Loucy (cell line): ENCODE data around the gene CIB2.

Experiments
- H2AFZ ChIP-seq: fragments of 200-600 bp; sonication (generic); 2 replicates; pipeline ENCODE4 v1.6.0; 2016; ENCODE audit warnings: antibody characterized with exemption, mild to moderate bottlenecking, low read length, moderate library complexity
- H3F3A ChIP-seq: fragments of 200-600 bp; 2 replicates; pipeline ENCODE4 v1.6.0; 2016; ENCODE audit warnings: antibody characterized with exemption, low read depth, mild to moderate bottlenecking
- H3K27me3 ChIP-seq: fragments of 200-600 bp; sonication (generic); 2 replicates; pipeline ENCODE4 v1.6.1; 2014; ENCODE audit warnings: low read length, mild to moderate bottlenecking; ENCODE audit not compliant: insufficient read depth, poor library complexity, severe bottlenecking
- H3K36me3 ChIP-seq: fragments of 200-600 bp; sonication (generic); 2 replicates; pipeline ENCODE4 v1.6.1; 2016; ENCODE audit warnings: low read length; ENCODE audit not compliant: insufficient read depth
- H3K4me1 ChIP-seq: fragments of 200-600 bp; sonication (generic); 2 replicates; pipeline ENCODE4 v1.5.1; 2014; ENCODE audit warnings: low read length, mild to moderate bottlenecking; ENCODE audit not compliant: insufficient read depth, poor library complexity, severe bottlenecking
- H3K4me2 ChIP-seq: fragments of 200-600 bp; sonication (generic); 2 replicates; pipeline ENCODE4 v1.6.0; 2014; ENCODE audit warnings: antibody characterized with exemption, low read length, low read depth, mild to moderate bottlenecking; ENCODE audit not compliant: poor library complexity, severe bottlenecking
- H3K4me3 ChIP-seq: fragments of 200-600 bp; sonication (generic); 2 replicates; pipeline ENCODE4 v1.5.1; 2014; ENCODE audit warnings: low read length, mild to moderate bottlenecking, mixed read lengths; ENCODE audit not compliant: poor library complexity, severe bottlenecking
- H3K79me2 ChIP-seq: fragments of 200-600 bp; sonication (generic); 2 replicates; pipeline ENCODE4 v1.6.1; 2014; ENCODE audit warnings: low read length; ENCODE audit not compliant: insufficient read depth
- H3K9ac ChIP-seq: fragments of 200-600 bp; sonication (generic); 2 replicates; pipeline ENCODE4 v1.6.0; 2014; ENCODE audit warnings: mild to moderate bottlenecking, low read depth, low read length, moderate library complexity; ENCODE audit not compliant: poor library complexity, severe bottlenecking
- H3K9me2 ChIP-seq: fragments of 200-600 bp; sonication (generic); replicated peaks from 2 replicates; pipeline ENCODE4 v1.6.1; 2016; ENCODE audit warnings: low read depth, low read length, mixed read lengths
- H3K9me3 ChIP-seq: fragments of 200-600 bp; sonication (generic); 2 replicates; pipeline ENCODE4 v1.6.1; 2014; ENCODE audit warnings: mild to moderate bottlenecking, antibody characterized with exemption, low read length, low read depth; ENCODE audit not compliant: insufficient read depth
- H4K20me1 ChIP-seq: fragments of 200-600 bp; sonication (generic); 2 replicates; pipeline ENCODE4 v1.6.0; 2014; ENCODE audit warnings: antibody characterized with exemption, low read length, mild to moderate bottlenecking; ENCODE audit not compliant: insufficient read depth, poor library complexity, severe bottlenecking
- CTCF ChIP-seq: fragments of 200-600 bp; sonication (generic); conservative IDR thresholded peaks from 2 replicates; pipeline ENCODE4 v1.5.1; 2014; ENCODE audit warnings: mild to moderate bottlenecking, antibody characterized with exemption, low read length
- EZH2phosphoT487 ChIP-seq: fragments of 200-600 bp; IDR thresholded peaks from 2 replicates; pipeline ENCODE4 v1.6.1; 2018; ENCODE audit warnings: antibody characterized with exemption, mild to moderate bottlenecking, moderate library complexity, borderline replicate concordance

CIB2 gene

GRCh38 chr15:78112551-78112950 lies 18.7 kb downstream of the CIB2 start:
- Histone ChIP-seq H3K9me2 (no peaks in the 10 kb centered on the region), H3K79me2 (no peaks in the 10 kb centered on the region), H3K9ac (no peak overlapping the region), H3K4me1 (no peaks in the 10 kb centered on the region), H3K9me3 (no peaks in the 10 kb centered on the region), H3K4me2 (no peak overlapping the region), H2AFZ (no peak overlapping the region), H3K4me3 (no peak overlapping the region), H3F3A (no peaks in the 10 kb centered on the region), H4K20me1 (no peaks in the 10 kb centered on the region), H3K27me3 (no peaks in the 10 kb centered on the region), H3K36me3 (no peaks in the 10 kb centered on the region)
- TF ChIP-seq EZH2phosphoT487 (no peak), CTCF (no peak)

DNA sequence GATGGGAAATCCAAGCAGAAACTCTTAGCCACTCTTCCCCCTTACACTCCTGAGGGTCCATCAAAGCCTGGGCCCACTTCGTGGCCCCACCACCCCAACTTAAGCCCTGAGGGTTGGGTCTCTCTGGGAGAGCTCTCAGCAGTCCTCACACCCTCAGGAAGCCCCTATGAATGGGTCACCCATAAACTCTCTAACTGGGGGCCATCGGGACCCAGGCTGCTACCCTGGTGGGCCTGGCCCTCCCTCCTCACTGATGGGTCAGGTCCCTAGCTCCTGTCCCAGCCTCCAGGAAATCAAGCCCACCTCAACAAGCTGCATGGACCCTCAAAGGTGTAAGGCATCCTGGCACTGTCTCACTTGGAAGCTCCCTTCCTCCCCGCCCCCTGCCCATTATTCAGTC lies 19.5 kb downstream of the CIB2 start:
- no peak overlapping the region for H2AFZ ChIP-seq
- no peaks in the 10 kb centered on the region for H3K9me2 ChIP-seq
- no peaks in the 10 kb centered on the region for H3K9me3 ChIP-seq
- no peak overlapping the region for H3K4me3 ChIP-seq
- no peaks in the 10 kb centered on the region for H3K27me3 ChIP-seq
- H3K79me2 ChIP-seq: no peaks in the 10 kb centered on the region
- H3K4me2 ChIP-seq: no peak overlapping the region
- no peaks in the 10 kb centered on the region for H3F3A ChIP-seq
- H3K4me1 ChIP-seq: no peaks in the 10 kb centered on the region
- no peaks in the 10 kb centered on the region for H4K20me1 ChIP-seq
- H3K36me3 ChIP-seq: no peaks in the 10 kb centered on the region
- no peak overlapping the region for H3K9ac ChIP-seq
- TF ChIP-seq EZH2phosphoT487 (no peak), CTCF (no peak)

- H3K36me3 ChIP-seq: no peaks in the 10 kb centered on the region
- no peak overlapping the region for H3K4me3 ChIP-seq
- peaks cover 3% of the 10 kb centered on the region for H3K4me1 ChIP-seq
- H3K9me3 ChIP-seq: no peaks in the 10 kb centered on the region
- no peak overlapping the region for H3K4me2 ChIP-seq
- no peak overlapping the region for H3K9ac ChIP-seq
- no peaks in the 10 kb centered on the region for H3F3A ChIP-seq
- H3K27me3 ChIP-seq: no peaks in the 10 kb centered on the region
- no peak overlapping the region for H2AFZ ChIP-seq
- H3K79me2 ChIP-seq: no peaks in the 10 kb centered on the region
- H3K9me2 ChIP-seq: no peaks in the 10 kb centered on the region
- H4K20me1 ChIP-seq: no peaks in the 10 kb centered on the region
- no peak for TF ChIP-seq CTCF
- no peak for TF ChIP-seq EZH2phosphoT487
These were observed 20.2 kb downstream of the CIB2 start for GRCh38 chr15:78110916-78111475.
